HepG2 (cell line): Measurements from ENCODE around the gene POLR3F. TPM values are rescaled to one million over a fixed set of nuclear protein-coding genes. Genes with fewer than 3 reads are reported as not detected.

Experiments
- CREB1 ChIP-seq, 2 experiments: fragments of 450-650 bp in 1 of 2; IDR thresholded peaks; 2 replicates each; pipeline ENCODE4 v1.6.1; 2016 to 2017; ENCODE audit warnings: control low read depth in 1 of 2, mild to moderate bottlenecking in 1 of 2, missing compliant biosample characterization in 1 of 2, missing genetic modification characterization in 1 of 2
- CREM ChIP-seq, 2 experiments: sonication (generic) in 1 of 2; formaldehyde crosslinking in 1 of 2; IDR thresholded peaks; 2 replicates each; pipeline versions ENCODE4 v1.4.0 to v1.6.1; 2016 to 2020; ENCODE audit warnings: antibody characterized with exemption in 1 of 2, mild to moderate bottlenecking in 1 of 2, missing genetic modification reagents in 1 of 2
- GABPA ChIP-seq, 2 experiments: IDR thresholded peaks; 2 replicates each; pipeline ENCODE4 v1.6.1; 2011 to 2016; ENCODE audit warnings: low read depth in 2 of 2, low read length in 1 of 2, missing biosample characterization in 1 of 2, missing genetic modification characterization in 1 of 2
- GATA4 ChIP-seq: sonication (generic); IDR thresholded peaks from 2 replicates; pipeline ENCODE4 v1.6.1; 2016; ENCODE audit warnings: antibody characterized with exemption, low read depth, borderline replicate concordance
- HBP1 ChIP-seq: IDR thresholded peaks from 2 replicates; pipeline ENCODE4 v1.6.1; 2016; ENCODE audit warnings: low read depth, control low read depth
- HNRNPL ChIP-seq: fragments of 200-400 bp; formaldehyde crosslinking; IDR thresholded peaks from 2 replicates; pipeline ENCODE4 v1.6.1; 2017; ENCODE audit warnings: mild to moderate bottlenecking, low read depth, low read length
- PHF8 ChIP-seq: sonication (generic); formaldehyde crosslinking; IDR thresholded peaks from 2 replicates; pipeline ENCODE4 v1.5.0; 2020; ENCODE audit warnings: missing genetic modification reagents
- RARA ChIP-seq: IDR thresholded peaks from 2 replicates; pipeline ENCODE4 v1.6.1; 2016; ENCODE audit warnings: missing genetic modification reagents, missing compliant biosample characterization
- RNF219 ChIP-seq: sonication (generic); formaldehyde crosslinking; IDR thresholded peaks from 2 replicates; pipeline ENCODE4 v1.5.0; 2020; ENCODE audit warnings: mild to moderate bottlenecking, missing genetic modification reagents
- SMAD1 ChIP-seq: sonication (generic); formaldehyde crosslinking; IDR thresholded peaks from 2 replicates; pipeline ENCODE4 v1.4.0; 2020; ENCODE audit warnings: missing genetic modification reagents, low read depth, mild to moderate bottlenecking, borderline replicate concordance
- ZFP1 ChIP-seq: IDR thresholded peaks from 2 replicates; pipeline ENCODE4 v1.6.1; 2016
- ZNF124 ChIP-seq: sonication (generic); formaldehyde crosslinking; IDR thresholded peaks from 2 replicates; pipeline ENCODE4 v1.4.0; 2020; ENCODE audit warnings: missing genetic modification reagents
- ZNF275 ChIP-seq: sonication (generic); formaldehyde crosslinking; IDR thresholded peaks from 2 replicates; pipeline ENCODE4 v1.8.0; 2022; ENCODE audit warnings: missing genetic modification reagents, mild to moderate bottlenecking, inconsistent platforms, borderline replicate concordance
- ZNF280B ChIP-seq: sonication (generic); formaldehyde crosslinking; IDR thresholded peaks from 2 replicates; pipeline ENCODE4 v1.5.0; 2020; ENCODE audit warnings: missing genetic modification reagents, mild to moderate bottlenecking, borderline replicate concordance
- ZNF296 ChIP-seq: sonication (generic); formaldehyde crosslinking; conservative IDR thresholded peaks from 2 replicates; pipeline ENCODE4 v1.5.0; 2020; ENCODE audit warnings: mild to moderate bottlenecking, missing genetic modification reagents
- ZNF331 ChIP-seq: sonication (generic); formaldehyde crosslinking; IDR thresholded peaks from 2 replicates; pipeline ENCODE4 v1.4.0; 2020; ENCODE audit warnings: missing genetic modification reagents
- ZNF343 ChIP-seq: sonication (generic); formaldehyde crosslinking; IDR thresholded peaks from 2 replicates; pipeline ENCODE4 v1.4.0; 2020; ENCODE audit warnings: mild to moderate bottlenecking, missing genetic modification reagents
- ZNF558 ChIP-seq: sonication (generic); formaldehyde crosslinking; IDR thresholded peaks from 2 replicates; pipeline ENCODE4 v1.9.0; 2022; ENCODE audit warnings: mild to moderate bottlenecking, missing genetic modification reagents, borderline replicate concordance
- ZSCAN29 ChIP-seq: sonication (generic); formaldehyde crosslinking; conservative IDR thresholded peaks from 2 replicates; pipeline ENCODE4 v1.4.0; 2020; ENCODE audit warnings: mild to moderate bottlenecking, missing genetic modification reagents
- polyA plus RNA-seq, 8 experiments: library from polyadenylated mRNA; depleted of rRNA in 3 of 8; stranded (reverse) in 7 of 8; unstranded in 1 of 8; fragments of >200 nt; fragmentation: Illumina TruSeq in 4 of 8; extraction: Trizol in 4 of 8; gene quantifications; 2 replicates each; pipeline versions ENCODE4 v1.2.1 to v1.2.3, GENCODE V29; 2011 to 2016; ENCODE audit warnings: low read depth in 4 of 8, missing spikeins in 1 of 8, mixed read lengths in 1 of 8; ENCODE audit not compliant: insufficient read depth in 1 of 8
- total RNA-seq, 5 experiments: library from RNA; depleted of rRNA; stranded (reverse); fragments of >200 nt; fragmentation: Illumina TruSeq; extraction: Trizol; gene quantifications; 2 replicates each; pipeline ENCODE4 v1.2.3, GENCODE V29; 2016; ENCODE audit warnings: low read depth in 1 of 5

POLR3F gene
- total and polyA plus RNA-seq, 2 of the 13 experiments (the other 11 are each of a cell fraction or from before 2014, with no cell fraction given), result 11.7 to 25.5 TPM

GRCh38 chr20:18507218-18508191 lies 40.3 kb downstream of the POLR3F start, which contains the start of gene SEC23B (continued):
- 0 out of 2 replicates have a peak, but pooled peaks have one; percentile 10 for TF ChIP-seq RARA (CRISPR knock-in tag)
- TF ChIP-seq ZNF343 (CRISPR knock-in tag), result peak; percentile 97
- TF ChIP-seq ZNF280B (CRISPR knock-in tag), result peak; percentile 91; the same call in 1 of the 2 replicates
- peak; percentile 85 for TF ChIP-seq ZNF124 (CRISPR knock-in tag)
- TF ChIP-seq HNRNPL, result no peak; the same call in none of the 2 replicates
- peak; percentile 99 for TF ChIP-seq CREM (IDR thresholded peaks at IDR 0.05)
- TF ChIP-seq CREM (CRISPR knock-in tag; IDR thresholded peaks at IDR 0.05), result peak; percentile 15; the same call in 1 of the 2 replicates
- peak; percentile 29; the same call in 1 of the 2 replicates for TF ChIP-seq SMAD1 (CRISPR knock-in tag)
- peak; percentile 83 for TF ChIP-seq ZFP1 (CRISPR knock-in tag)
- TF ChIP-seq ZNF275 (CRISPR knock-in tag), result peak; percentile 80; the same call in 1 of the 2 replicates
- TF ChIP-seq GABPA (IDR thresholded peaks at IDR 0.05; ENCODE audit: low read depth, low read length), result peak; percentile 74
- TF ChIP-seq GABPA (CRISPR knock-in tag; IDR thresholded peaks at IDR 0.05; ENCODE audit: low read depth), result peak; percentile 97
- TF ChIP-seq ZNF296 (CRISPR knock-in tag), result no peak
- TF ChIP-seq HBP1 (CRISPR knock-in tag), result peak; percentile 88
- peak; percentile 73 for TF ChIP-seq ZNF331 (CRISPR knock-in tag)
- peak; percentile 97 for TF ChIP-seq CREB1 (IDR thresholded peaks at IDR 0.05)
- TF ChIP-seq CREB1 (CRISPR knock-in tag; IDR thresholded peaks at IDR 0.05), result peak; percentile 99
- no peak for TF ChIP-seq RNF219 (CRISPR knock-in tag)
- peak; percentile 74; the same call in 1 of the 2 replicates for TF ChIP-seq ZSCAN29
- no peak for TF ChIP-seq ZNF558 (CRISPR knock-in tag)
- TF ChIP-seq GATA4, result peak; percentile 57; the same call in 1 of the 2 replicates
- peak; percentile 98 for TF ChIP-seq PHF8 (CRISPR knock-in tag)
